Stimulated activated CD8-positive, alpha-beta memory T cell treated with anti-CD3 and anti-CD28 coated beads, Interleukin-12 subunit alpha, Interleukin-12 subunit beta, amount 100 ng/mL, for 4 hours (primary cell): ENCODE results near the gene MBIP.

Experiments used
- DNase-seq: peaks from one replicate; pipeline ENCODE4 v3.0.0-alpha.2; 2020; ENCODE audit warnings: low read depth

MBIP gene

GRCh38 chr14:36264595-36264994, 55.8 kb downstream of the MBIP start:
- DNase-seq: no peak

DNA sequence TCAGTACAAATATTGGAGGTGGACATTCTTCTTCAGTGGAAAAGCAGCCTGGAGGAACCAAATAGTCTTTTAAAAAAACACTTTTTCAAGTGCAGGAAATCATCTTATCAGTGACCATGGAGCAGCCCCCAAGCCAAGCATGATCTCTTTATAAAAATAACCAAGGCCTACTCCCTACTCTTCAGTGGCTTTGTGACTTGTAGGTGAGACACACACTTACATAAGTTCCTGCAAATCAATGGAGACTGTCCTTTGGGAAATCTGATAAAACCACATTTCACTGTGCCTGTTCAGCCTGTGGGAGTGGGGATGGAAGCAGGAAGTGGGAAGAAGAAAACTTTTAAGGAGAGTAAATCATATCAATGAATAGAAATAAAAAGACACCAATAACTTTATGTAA, 56.3 kb downstream of the MBIP start:
- DNase-seq: no peak

GRCh38 chr14:36260970-36261640, 59.3 kb downstream of the MBIP start:
- no peak for DNase-seq

GRCh38 chr14:36258241-36258640, 62.2 kb downstream of the MBIP start:
- no peak for DNase-seq

GRCh38 chr14:36256126-36256801, 64.2 kb downstream of the MBIP start:
- DNase-seq: no peak

- no peak for DNase-seq
These were observed 66.3 kb downstream of the MBIP start for GRCh38 chr14:36254020-36254624.
